Transverse colon (tissue), 4 donors: Measurements from ENCODE around the gene TNS3. TPM values are rescaled to one million over a fixed set of nuclear protein-coding genes. Genes with fewer than 3 reads are reported as not detected.

Source experiments
- DNase-seq: peaks from one replicate; pipeline ENCODE4 v3.0.0-alpha.2; 2019
- H3K27ac ChIP-seq, 4 donors: fragments of 200-600 bp; sonication (generic); 2 replicates each; pipeline ENCODE4 v1.5.1; 2016 to 2018; ENCODE audit warnings: inconsistent platforms in 4 of 4
- H3K27me3 ChIP-seq: fragments of 200-600 bp; sonication (generic); 2 replicates; pipeline ENCODE4 v1.5.1; 2017; ENCODE audit warnings: inconsistent platforms
- H3K36me3 ChIP-seq, 4 donors: fragments of 200-600 bp; sonication (generic); 2 replicates each; pipeline ENCODE4 v1.5.1; 2017 to 2019; ENCODE audit warnings: inconsistent platforms in 4 of 4
- H3K4me1 ChIP-seq, 4 donors: fragments of 200-600 bp; sonication (generic); 2 replicates each; pipeline ENCODE4 v1.5.1; 2017 to 2020; ENCODE audit warnings: inconsistent platforms in 4 of 4
- H3K4me3 ChIP-seq, 4 donors: fragments of 200-600 bp; sonication (generic); 1 replicate in 1 of 4; 2 replicates in 3 of 4; pipeline versions ENCODE4 v1.5.1 to v1.6.1; 2017 to 2019; ENCODE audit warnings: inconsistent platforms in 4 of 4
- H3K9me3 ChIP-seq, 2 donors: fragments of 200-600 bp; sonication (generic); 2 replicates each; pipeline ENCODE4 v1.5.1; 2017 to 2019; ENCODE audit warnings: inconsistent platforms in 2 of 2
- EP300 ChIP-seq: sonication (generic); formaldehyde crosslinking; IDR thresholded peaks from one replicate; pipeline ENCODE4 v1.6.1; 2017; ENCODE audit warnings: antibody characterized with exemption, low read depth
- POLR2A ChIP-seq: fragments of 450-650 bp; IDR thresholded peaks from one replicate; pipeline ENCODE4 v1.6.1; 2016; ENCODE audit warnings: antibody characterized with exemption, mild to moderate bottlenecking, moderate library complexity
- POLR2AphosphoS5 ChIP-seq, 3 donors: sonication (generic); formaldehyde crosslinking; IDR thresholded peaks; one replicate each; pipeline ENCODE4 v1.6.1; 2016; ENCODE audit warnings: antibody characterized with exemption in 3 of 3
- WGBS, 2 donors: methylation state at CpG; one replicate each; pipeline ENCODE4 v1.1.5; 2018; ENCODE audit warnings: low coverage in 1 of 2; 5-methylcytosine and 5-hydroxymethylcytosine counted together
- in situ Hi-C, 4 donors: fragments of 200-750 bp; cut with MboI; loops; one replicate each; pipeline versions ENCODE4 v1.15.0 to v1.15.1; 2017; ENCODE audit warnings: low sequenced_read_pairs in 3 of 4, low pct_ligation_motif_present in 1 of 4, low pct_unique_long_range_greater_than_20kb in 1 of 4
- intact Hi-C: fragments of 100-400 bp; cut with DNase I; formaldehyde crosslinking; loops from one replicate; pipeline ENCODE4 v1.15.1; 2023; ENCODE audit warnings: low total_unique reads
- total RNA-seq, 4 donors: library from RNA; depleted of rRNA; stranded (reverse); fragments of >200 nt; gene quantifications; one replicate each; pipeline ENCODE4 v1.1.0, GENCODE V29; 2016
- TF ChIP-seq, protein P1 (sequence below), 5 experiments: fragments of 200-600 bp in 3 of 5; fragments of 450-650 bp in 2 of 5; sonication (generic) in 3 of 5; IDR thresholded peaks; 1 replicate in 2 of 5; 2 replicates in 3 of 5; pipeline ENCODE4 v1.5.1; 2016 to 2017; ENCODE audit warnings: antibody characterized with exemption in 5 of 5, inconsistent platforms in 3 of 5, mild to moderate bottlenecking in 2 of 5, moderate library complexity in 1 of 5

The TNS3 gene
- total RNA-seq, 4 donors from 2014 or later, result 58.5 to 104 (median 72.7) TPM

DNA sequence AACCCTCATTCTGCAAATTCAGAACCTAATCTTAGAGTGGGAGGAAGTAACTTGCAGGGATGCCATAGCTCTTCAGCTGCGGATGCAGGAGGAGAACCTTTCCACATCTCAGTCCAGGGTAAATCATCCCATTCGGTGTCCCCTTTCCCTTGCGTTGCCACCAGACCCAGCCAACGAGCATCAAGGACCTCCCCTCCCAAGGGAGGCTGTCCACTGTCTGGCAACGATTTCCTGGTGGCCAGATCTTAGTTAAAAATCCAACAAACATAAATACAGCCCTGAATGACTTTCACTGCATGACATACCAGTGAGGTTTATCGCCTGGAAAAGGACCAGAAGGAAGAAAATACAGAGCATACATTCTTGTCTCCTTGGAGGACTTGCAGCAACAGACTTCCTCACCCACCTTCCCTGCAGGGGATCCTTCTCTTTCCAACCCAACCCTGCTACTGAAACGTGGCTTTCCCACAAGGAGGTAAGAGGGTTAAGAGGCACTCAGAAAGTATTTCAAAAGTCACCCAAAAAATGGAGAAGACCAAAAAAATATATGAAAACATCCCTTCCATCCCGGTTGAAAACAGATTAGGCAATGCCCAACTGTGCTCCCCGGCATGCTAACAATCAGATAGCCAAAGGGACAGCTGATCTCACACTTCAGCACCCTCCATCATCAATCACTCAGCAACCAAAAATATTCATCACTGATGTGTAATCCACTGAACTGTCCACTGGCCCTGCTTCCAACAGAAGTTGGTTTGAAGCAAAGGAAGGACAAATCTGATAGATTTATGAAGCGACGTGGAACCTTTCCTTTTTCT lies 206.6 kb downstream of the TNS3 start:
- Histone ChIP-seq H3K4me1 (peaks cover 31 to 77% (median 46%) of the 10 kb centered on the region in 4 donors), H3K36me3 (no peaks in the 10 kb centered on the region), H3K27ac (no peak overlapping the region), H3K9me3 (no peaks in the 10 kb centered on the region), H3K27me3 (no peaks in the 10 kb centered on the region), H3K4me3 (no peak overlapping the region)
- TF ChIP-seq POLR2AphosphoS5 (IDR thresholded peaks at IDR 0.05) (no peak), POLR2A (no peak)
- DNase-seq, result peak; percentile 2
- in situ Hi-C loops (no loop called here), intact Hi-C loops (no loop called here)
- 65 to 88% methylated on average over 6 to 11 of the region's 11 CpGs for WGBS, 2 donors

- no peaks in the 10 kb centered on the region for H3K27me3 ChIP-seq
- 92 to 100% methylated on average over 1 to 3 of the region's 3 CpGs for WGBS, 2 donors
- peaks cover 29 to 70% (median 38%) of the 10 kb centered on the region in 4 donors for H3K4me1 ChIP-seq
- H3K27ac ChIP-seq, result peak overlapping the region in 1 of 4 donors; percentile 79
- H3K4me3 ChIP-seq, result no peak overlapping the region
- TF ChIP-seq POLR2AphosphoS5 (IDR thresholded peaks at IDR 0.05) (no peak), EP300 (no peak), POLR2A (no peak)
- TF ChIP-seq, protein P1, sequence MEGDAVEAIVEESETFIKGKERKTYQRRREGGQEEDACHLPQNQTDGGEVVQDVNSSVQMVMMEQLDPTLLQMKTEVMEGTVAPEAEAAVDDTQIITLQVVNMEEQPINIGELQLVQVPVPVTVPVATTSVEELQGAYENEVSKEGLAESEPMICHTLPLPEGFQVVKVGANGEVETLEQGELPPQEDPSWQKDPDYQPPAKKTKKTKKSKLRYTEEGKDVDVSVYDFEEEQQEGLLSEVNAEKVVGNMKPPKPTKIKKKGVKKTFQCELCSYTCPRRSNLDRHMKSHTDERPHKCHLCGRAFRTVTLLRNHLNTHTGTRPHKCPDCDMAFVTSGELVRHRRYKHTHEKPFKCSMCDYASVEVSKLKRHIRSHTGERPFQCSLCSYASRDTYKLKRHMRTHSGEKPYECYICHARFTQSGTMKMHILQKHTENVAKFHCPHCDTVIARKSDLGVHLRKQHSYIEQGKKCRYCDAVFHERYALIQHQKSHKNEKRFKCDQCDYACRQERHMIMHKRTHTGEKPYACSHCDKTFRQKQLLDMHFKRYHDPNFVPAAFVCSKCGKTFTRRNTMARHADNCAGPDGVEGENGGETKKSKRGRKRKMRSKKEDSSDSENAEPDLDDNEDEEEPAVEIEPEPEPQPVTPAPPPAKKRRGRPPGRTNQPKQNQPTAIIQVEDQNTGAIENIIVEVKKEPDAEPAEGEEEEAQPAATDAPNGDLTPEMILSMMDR (IDR thresholded peaks at IDR 0.05), result no peak
- H3K36me3 ChIP-seq, result no peaks in the 10 kb centered on the region
- in situ Hi-C loops, result no loop called here
- intact Hi-C loops, result loop anchor here (5.0 kb wide), 1 partner anchor 42 kb away; no protein-coding TSS in a partner anchor
- H3K9me3 ChIP-seq, result no peaks in the 10 kb centered on the region
- peak; percentile 5 for DNase-seq
These were observed 207.4 kb downstream of the TNS3 start for GRCh38 chr7:47374538-47374937.

DNA sequence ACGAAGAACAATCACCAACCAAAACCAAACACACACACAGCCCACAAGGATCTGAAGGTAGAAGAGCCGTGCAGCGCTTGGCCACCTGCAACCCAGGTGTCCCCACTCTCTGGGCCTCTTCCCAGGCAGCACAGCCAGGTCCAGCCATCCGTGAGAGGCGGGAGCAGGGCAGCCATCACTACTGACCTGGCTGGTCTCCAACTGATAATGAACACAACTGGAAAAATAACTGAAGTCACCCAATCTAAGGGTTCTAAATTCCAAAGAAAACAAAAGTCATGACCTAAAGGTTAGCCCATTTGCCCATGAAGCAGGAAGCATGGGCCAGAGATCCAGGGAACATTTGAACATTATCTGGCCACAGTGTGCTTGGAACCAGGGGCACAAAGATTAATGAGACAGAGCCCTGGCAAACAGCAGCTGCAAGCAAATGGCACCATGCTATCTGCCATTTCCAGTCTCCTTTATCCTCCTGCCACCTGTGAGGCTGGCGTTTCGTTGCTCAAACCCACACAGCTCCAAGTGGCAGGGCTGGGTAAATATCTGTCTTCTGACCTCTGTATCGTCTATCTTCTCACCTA lies 207.9 kb downstream of the TNS3 start:
- Histone ChIP-seq H3K36me3 (peaks cover 0 to 3% (median 0%) of the 10 kb centered on the region in 4 donors), H3K27ac (peak overlapping the region in 3 of 4 donors; percentile 74 to 82 (median 79)), H3K9me3 (no peaks in the 10 kb centered on the region), H3K27me3 (no peaks in the 10 kb centered on the region), H3K4me3 (no peak overlapping the region), H3K4me1 (peaks cover 24 to 67% (median 37%) of the 10 kb centered on the region in 4 donors)
- WGBS, 2 donors, result 82% methylated on average over 8 of the region's 8 CpGs; no CpG with 5 or more reads in 1 of the 2 donors
- DNase-seq, result no peak
- intact Hi-C loops (loop anchor here (5.0 kb wide), 1 partner anchor 42 kb away; no protein-coding TSS in a partner anchor), in situ Hi-C loops (no loop called here)
- TF ChIP-seq POLR2A, result no peak
- no peak for TF ChIP-seq POLR2AphosphoS5 (IDR thresholded peaks at IDR 0.05)
- no peak for TF ChIP-seq EP300
- TF ChIP-seq, protein P1 (IDR thresholded peaks at IDR 0.05), result no peak

GRCh38 chr7:47371733-47372368 lies 210.1 kb downstream of the TNS3 start:
- Histone ChIP-seq H3K4me3 (no peak overlapping the region), H3K4me1 (peaks cover 24 to 53% (median 28%) of the 10 kb centered on the region in 4 donors), H3K27ac (peak overlapping the region; percentile 68 to 82 (median 76)), H3K27me3 (no peaks in the 10 kb centered on the region), H3K36me3 (peaks cover 0 to 7% (median 0%) of the 10 kb centered on the region in 4 donors), H3K9me3 (no peaks in the 10 kb centered on the region)
- in situ Hi-C loops, result no loop called here
- TF ChIP-seq EP300, result peak; percentile 69
- TF ChIP-seq, protein P1 (IDR thresholded peaks at IDR 0.05), result no peak
- TF ChIP-seq POLR2A, result peak; percentile 54
- peak in 2 of 3 donors; percentile 64 to 80 for TF ChIP-seq POLR2AphosphoS5 (IDR thresholded peaks at IDR 0.05)
- 32 to 48% methylated on average over 4 to 10 of the region's 10 CpGs for WGBS, 2 donors
- intact Hi-C loops, result loop anchor here (5.0 kb wide), 1 partner anchor 40 kb away; no protein-coding TSS in a partner anchor
- DNase-seq, result peak; percentile 92
